Activated CD4-positive, alpha-beta memory T cell treated with anti-CD3 and anti-CD28 coated beads, Interleukin-2, amount 10 ng/mL, durations not matched to agents 7 days and 5 days (primary cell): Measurements from ENCODE around the gene OR4F15. TPM values are rescaled to one million over a fixed set of nuclear protein-coding genes. Genes with fewer than 3 reads are reported as not detected.
"Not testable (repeated sequence)": the region's sequence is repeated elsewhere in the genome, so short reads cannot be mapped to it uniquely, and the experiment has no call there.

Source experiments
- CTCF ChIA-PET: fragments of 350-600 bp; sonication (Branson Sonifier 250); formaldehyde crosslinking; loops from one replicate; lab custom pipeline; 2021; ENCODE audit warnings: antibody characterized with exemption, inconsistent platforms; lab: Charles Lee
- POLR2A ChIA-PET: fragments of 350-600 bp; sonication (Branson Sonifier 250); formaldehyde crosslinking; loops from one replicate; lab custom pipeline; 2021; ENCODE audit warnings: antibody characterized with exemption; lab: Charles Lee
- DNase-seq: peaks from one replicate; pipeline ENCODE4 v3.0.0-alpha.2; 2020
- H3K27ac Mint-ChIP-seq: one replicate; pipeline ENCODE4 v1.8.0; 2021; ENCODE audit warnings: mild to moderate bottlenecking, mixed read lengths
- H3K27me3 Mint-ChIP-seq: one replicate; pipeline ENCODE4 v1.8.0; 2021; ENCODE audit warnings: mixed read lengths
- H3K36me3 Mint-ChIP-seq: one replicate; pipeline ENCODE4 v1.8.0; 2021; ENCODE audit warnings: low read depth, mixed read lengths
- H3K4me1 Mint-ChIP-seq: one replicate; pipeline ENCODE4 v1.8.0; 2021; ENCODE audit warnings: mixed read lengths
- H3K4me3 Mint-ChIP-seq: one replicate; pipeline ENCODE4 v1.8.0; 2021; ENCODE audit warnings: mild to moderate bottlenecking, mixed read lengths
- H3K9me3 Mint-ChIP-seq: one replicate; pipeline ENCODE4 v1.8.0; 2021; ENCODE audit warnings: mixed read lengths
- total RNA-seq, 2 experiments: library from RNA; stranded (reverse); gene quantifications; one replicate each; pipeline ENCODE4 v1.2.3, GENCODE V29; 2021

The OR4F15 gene, protein sequence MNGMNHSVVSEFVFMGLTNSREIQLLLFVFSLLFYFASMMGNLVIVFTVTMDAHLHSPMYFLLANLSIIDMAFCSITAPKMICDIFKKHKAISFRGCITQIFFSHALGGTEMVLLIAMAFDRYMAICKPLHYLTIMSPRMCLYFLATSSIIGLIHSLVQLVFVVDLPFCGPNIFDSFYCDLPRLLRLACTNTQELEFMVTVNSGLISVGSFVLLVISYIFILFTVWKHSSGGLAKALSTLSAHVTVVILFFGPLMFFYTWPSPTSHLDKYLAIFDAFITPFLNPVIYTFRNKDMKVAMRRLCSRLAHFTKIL
- not detected for total RNA-seq

DNA sequence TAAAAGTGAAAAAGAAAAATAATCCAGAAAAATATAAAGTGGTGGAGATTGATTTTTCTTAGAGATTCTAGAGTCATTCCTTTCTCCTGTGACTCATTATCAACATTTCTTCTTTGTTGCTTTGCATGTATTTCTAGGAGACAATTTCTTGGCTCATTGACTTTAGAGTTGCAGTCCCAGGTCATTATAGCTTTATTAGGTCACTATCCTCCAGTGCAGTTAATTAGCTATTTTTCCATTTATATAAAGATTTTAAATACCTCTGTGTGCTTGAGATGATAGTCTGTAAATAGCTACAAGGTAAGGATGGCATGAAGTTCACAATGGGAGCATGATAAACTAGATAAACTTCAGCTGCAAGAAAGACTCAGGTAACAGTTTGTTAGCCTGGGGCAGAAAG is at the start of gene OR4F15:
Gene OR4F15 (plus strand): TSS at position 301 of the 400 bp plus-strand sequence. CDS start 5,985 bp downstream, outside the sequence.
- Mint-ChIP-seq H3K4me1 (no peaks in the 10 kb centered on the region), H3K4me3 (no peak within 1 kb of the TSS), H3K27me3 (peaks cover 3% of the 10 kb centered on the region), H3K9me3 (no peaks in the 10 kb centered on the region), H3K27ac (no peak within 1 kb of the TSS), H3K36me3 (no peaks in the 10 kb centered on the region)
- POLR2A ChIA-PET: no interaction called here
- CTCF ChIA-PET: no interaction called here
- no peak for DNase-seq

DNA sequence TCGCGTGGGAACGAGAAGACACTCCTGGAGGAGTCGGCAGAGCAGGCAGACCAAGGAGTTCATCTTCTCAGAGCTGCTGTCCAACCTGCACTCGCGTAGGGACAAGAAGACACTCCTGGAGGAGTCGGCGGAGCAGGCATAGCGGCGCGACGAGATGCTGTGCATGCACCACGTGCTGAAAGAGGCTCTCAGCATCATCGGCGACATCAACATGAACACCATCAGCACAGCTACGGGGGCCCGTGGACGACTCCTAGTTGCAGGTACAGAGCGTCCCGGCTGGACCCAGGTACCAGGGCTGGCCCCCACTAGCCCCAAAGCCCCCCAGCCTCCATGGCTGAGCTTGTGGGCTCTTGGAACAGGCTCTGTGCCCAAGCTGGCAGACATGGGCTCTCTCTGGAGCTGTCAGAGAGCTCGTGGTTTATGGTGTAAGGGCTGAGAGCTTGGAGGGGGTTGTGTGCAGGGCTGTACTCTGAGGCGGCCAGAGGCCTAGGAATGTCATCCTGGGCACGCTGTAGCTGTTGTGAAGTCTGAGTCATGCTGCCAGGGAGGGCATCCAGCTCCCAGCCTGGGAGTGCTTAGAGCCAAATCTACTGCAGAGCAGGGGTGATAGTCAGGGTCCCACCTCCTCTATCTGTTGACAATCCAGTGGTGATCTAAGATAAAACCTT is 47.2 kb upstream of the OR4F15 start:
- H3K9me3 Mint-ChIP-seq, DNase-seq, H3K27me3 Mint-ChIP-seq, H3K27ac Mint-ChIP-seq, CTCF ChIA-PET, H3K36me3 Mint-ChIP-seq, H3K4me1 Mint-ChIP-seq, H3K4me3 Mint-ChIP-seq, POLR2A ChIA-PET: not testable (repeated sequence)

DNA sequence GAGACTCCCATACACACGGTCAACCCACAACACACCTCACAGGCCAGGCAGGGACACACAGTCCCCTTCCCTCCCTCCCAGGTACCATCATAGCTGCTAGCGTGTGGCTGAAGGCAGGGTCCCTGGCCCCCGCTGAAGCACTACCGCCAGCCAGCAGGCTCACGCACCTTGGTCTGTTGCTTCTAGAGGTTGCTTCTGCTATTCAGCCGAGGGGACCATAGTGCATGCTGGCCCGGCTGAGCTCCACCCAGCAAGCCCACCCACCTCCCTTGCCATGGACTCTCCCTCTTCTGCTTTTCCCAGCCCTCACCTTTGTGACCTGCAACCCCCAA is 46.7 kb upstream of the OR4F15 start:
- H3K4me1 Mint-ChIP-seq, POLR2A ChIA-PET, H3K27ac Mint-ChIP-seq, H3K36me3 Mint-ChIP-seq, DNase-seq, CTCF ChIA-PET, H3K27me3 Mint-ChIP-seq, H3K9me3 Mint-ChIP-seq, H3K4me3 Mint-ChIP-seq: not testable (repeated sequence)

DNA sequence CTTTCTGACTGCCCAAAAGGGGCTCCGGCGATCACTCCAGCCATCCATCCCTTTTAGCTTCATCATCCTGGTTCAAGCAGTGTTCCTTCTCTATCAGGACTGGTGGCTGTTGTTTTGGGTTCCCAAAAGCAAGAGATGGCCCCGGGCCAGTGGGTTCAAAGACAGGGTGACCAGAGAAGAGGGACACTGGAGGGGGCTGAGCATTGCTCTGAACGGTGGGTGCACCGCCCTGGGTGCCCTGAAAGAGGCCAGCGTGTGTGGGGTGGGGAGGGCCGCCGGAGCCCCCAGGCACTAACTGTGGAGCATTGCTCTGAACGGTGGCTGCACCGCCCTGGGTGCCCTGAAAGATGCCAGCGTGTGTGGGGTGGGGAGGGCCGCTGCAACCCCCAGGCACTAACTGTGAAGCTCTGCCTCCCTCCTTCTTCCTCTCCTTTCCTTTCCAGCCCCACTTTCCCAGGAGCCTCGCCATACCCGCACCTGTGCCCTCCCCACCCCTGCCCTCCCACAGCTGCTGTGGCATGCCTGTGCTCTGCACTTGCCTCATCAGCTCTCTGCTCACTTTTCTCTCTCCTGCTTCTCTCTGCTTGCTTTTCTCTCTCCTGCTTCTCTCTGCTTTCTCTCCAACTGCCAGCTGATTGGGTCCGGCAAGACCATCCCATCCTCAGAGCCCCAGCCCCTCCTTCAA is 46.1 kb upstream of the OR4F15 start:
- ChIA-PET POLR2A (no interaction called here), CTCF (no interaction called here)
- DNase-seq: no peak
- H3K4me1 Mint-ChIP-seq: no peaks in the 10 kb centered on the region
- no peaks in the 10 kb centered on the region for H3K9me3 Mint-ChIP-seq
- no peak overlapping the region for H3K27ac Mint-ChIP-seq
- H3K36me3 Mint-ChIP-seq: peaks cover 3% of the 10 kb centered on the region
- no peaks in the 10 kb centered on the region for H3K27me3 Mint-ChIP-seq
- H3K4me3 Mint-ChIP-seq: no peak overlapping the region

DNA sequence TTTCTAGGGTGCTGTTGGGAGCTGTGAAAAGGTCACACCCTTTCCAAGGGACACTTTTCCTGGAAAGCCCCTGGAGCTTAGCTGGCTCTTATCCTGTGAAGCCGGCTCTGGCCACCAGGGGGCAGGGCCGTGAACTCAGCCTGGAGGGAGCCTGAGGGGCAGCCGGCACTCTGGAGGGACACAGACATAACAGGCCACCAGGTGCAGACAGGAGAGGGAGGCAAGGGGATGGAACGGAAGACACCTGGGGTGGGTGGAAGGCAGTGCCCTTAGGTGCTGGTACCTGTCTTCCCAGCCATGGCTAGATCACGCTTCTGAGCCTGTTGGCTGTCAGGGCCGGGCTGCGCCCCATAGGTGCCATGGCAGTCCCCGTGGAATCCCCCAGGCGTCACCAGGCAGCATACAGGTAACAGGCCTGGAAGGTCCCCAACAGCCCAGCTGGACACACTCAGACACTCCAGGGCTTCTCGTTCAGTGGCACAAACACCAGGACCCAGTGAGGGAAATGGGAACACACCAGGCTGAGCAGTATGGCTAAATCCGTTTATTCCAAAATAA is 44.8 kb upstream of the OR4F15 start:
- H3K27ac Mint-ChIP-seq, H3K27me3 Mint-ChIP-seq, H3K36me3 Mint-ChIP-seq, DNase-seq, H3K4me3 Mint-ChIP-seq, CTCF ChIA-PET, H3K9me3 Mint-ChIP-seq, H3K4me1 Mint-ChIP-seq, POLR2A ChIA-PET: not testable (repeated sequence)

DNA sequence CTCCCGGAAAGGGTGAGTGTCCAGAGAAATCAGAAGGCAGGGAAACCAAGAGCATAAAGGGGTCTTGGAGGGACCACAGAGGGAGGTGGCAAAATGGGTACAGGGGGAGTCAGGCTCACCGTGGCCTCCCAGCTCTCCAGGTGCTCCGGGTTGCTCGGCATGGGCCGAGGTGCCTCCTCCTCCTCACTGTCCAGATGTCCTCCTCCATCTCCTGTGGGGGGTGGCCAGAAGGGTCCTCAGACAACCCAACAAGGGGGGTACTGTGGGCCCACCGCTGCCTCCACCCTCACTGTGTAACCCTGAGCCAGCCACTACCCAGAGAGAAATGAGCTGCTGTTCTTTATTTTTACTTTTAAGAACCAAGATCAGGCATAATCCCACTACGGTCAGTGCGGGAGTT is 39.1 kb upstream of the OR4F15 start:
- H3K36me3 Mint-ChIP-seq: no peaks in the 10 kb centered on the region
- no peaks in the 10 kb centered on the region for H3K9me3 Mint-ChIP-seq
- no peaks in the 10 kb centered on the region for H3K4me1 Mint-ChIP-seq
- ChIA-PET POLR2A (no interaction called here), CTCF (no interaction called here)
- H3K27me3 Mint-ChIP-seq: no peaks in the 10 kb centered on the region
- H3K4me3 Mint-ChIP-seq: no peak overlapping the region
- no peak for DNase-seq
- H3K27ac Mint-ChIP-seq: no peak overlapping the region

DNA sequence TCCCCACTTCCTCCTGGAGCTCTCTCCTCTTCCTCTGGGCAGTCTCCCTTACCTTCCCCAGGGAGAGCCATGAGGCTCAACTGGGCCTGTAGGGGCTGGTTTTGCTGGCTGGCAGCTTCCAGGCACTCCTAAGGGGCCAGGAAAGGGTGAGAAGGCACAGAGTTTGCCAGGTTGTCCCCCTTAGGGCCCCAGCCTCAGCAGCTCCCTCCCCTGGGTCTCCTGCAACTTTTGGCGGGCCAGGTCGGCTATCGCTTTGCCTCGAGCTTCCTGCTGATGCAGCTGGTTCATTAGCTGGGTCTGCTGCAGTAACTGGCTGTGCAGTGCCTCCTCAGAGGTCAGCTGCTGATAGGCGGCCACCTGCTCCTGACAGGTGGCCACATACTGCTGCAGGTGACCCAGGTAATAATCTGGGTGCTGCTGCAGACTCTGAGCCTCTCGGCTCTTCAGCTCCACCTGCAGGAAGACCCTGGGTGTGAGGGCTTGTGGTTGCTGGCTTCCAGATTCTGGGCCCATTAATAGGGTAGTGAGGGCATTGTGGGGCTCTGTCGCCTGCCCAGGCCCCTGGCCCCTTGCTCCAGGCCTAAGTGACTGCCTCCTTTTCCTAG is 38.4 kb upstream of the OR4F15 start:
- DNase-seq: peak; percentile 26
- POLR2A ChIA-PET: no interaction called here
- no peak overlapping the region for H3K27ac Mint-ChIP-seq
- H3K9me3 Mint-ChIP-seq: no peaks in the 10 kb centered on the region
- H3K4me3 Mint-ChIP-seq: no peak overlapping the region
- CTCF ChIA-PET: no interaction called here
- no peaks in the 10 kb centered on the region for H3K36me3 Mint-ChIP-seq
- no peaks in the 10 kb centered on the region for H3K4me1 Mint-ChIP-seq
- no peaks in the 10 kb centered on the region for H3K27me3 Mint-ChIP-seq

DNA sequence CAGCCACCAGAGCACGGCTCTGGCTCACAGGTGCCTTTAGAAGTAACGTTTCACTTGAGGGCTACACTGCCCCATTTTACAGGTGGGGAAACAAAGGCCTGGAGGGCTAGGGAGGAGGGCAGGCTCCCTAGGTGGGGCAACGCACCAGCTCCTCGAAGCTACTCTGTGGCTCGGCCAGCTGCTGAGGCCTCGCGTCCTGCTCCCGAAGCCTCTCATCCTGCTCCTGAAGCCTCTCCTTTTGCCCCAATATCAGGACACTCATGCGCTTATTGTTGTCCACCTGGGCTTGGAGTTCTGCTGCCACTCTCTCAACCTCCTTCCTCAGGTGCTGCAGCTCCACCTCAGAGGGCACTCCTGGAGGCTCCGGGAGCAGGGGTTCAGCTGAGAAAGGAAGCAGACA is 36.9 kb upstream of the OR4F15 start:
- H3K27ac Mint-ChIP-seq: no peak overlapping the region
- H3K27me3 Mint-ChIP-seq: no peaks in the 10 kb centered on the region
- H3K4me3 Mint-ChIP-seq: no peak overlapping the region
- POLR2A ChIA-PET: no interaction called here
- H3K9me3 Mint-ChIP-seq: no peaks in the 10 kb centered on the region
- no peak for DNase-seq
- CTCF ChIA-PET: interaction anchor here (1.5 kb wide), 1 partner anchor 274 kb away, joined by 4 read pairs; no protein-coding TSS in a partner anchor
- H3K4me1 Mint-ChIP-seq: no peaks in the 10 kb centered on the region
- H3K36me3 Mint-ChIP-seq: no peaks in the 10 kb centered on the region

DNA sequence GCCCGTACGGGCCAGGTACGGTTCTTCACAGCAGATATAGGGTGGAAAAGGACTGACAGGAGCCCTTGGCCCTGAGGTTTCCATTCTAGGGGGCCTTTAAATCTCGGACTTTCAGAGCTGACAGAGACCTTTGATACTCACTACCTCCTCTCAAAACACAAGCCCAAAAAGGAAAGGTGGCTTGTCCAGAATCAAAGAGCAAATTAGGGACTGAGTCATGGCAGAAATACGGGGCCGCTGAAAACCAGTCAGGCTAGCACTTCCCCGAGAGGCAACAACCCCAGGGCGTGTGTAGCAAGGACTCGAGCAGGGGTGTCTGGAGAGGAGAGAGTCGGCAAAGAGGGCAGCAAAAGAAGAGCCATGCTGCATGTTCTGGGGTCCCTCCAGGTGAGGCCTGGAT is 33.4 kb upstream of the OR4F15 start:
- H3K4me3 Mint-ChIP-seq, H3K36me3 Mint-ChIP-seq, H3K9me3 Mint-ChIP-seq, DNase-seq, H3K4me1 Mint-ChIP-seq, H3K27ac Mint-ChIP-seq, H3K27me3 Mint-ChIP-seq, CTCF ChIA-PET, POLR2A ChIA-PET: not testable (repeated sequence)

DNA sequence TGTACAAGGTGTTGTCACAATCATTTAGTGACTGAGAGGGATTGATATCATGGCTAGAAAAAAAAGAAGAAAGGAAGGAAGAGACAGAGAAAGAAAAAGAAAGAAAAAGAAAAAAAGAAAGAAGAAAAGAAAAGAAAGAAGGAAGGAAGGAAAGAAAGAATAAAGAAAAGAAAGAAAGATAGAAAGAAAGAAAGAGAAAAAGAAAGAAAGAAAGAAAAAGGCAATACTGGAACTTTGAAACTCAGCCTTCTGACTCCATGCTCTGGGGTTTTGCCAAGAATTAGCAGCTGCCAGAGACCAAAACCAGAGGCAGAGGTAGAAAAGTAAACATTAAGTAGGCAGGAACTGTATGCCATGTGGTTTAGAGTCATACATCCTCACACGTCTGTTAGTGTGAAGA is 31.8 kb upstream of the OR4F15 start:
- H3K9me3 Mint-ChIP-seq, CTCF ChIA-PET, H3K4me3 Mint-ChIP-seq, H3K36me3 Mint-ChIP-seq, POLR2A ChIA-PET, H3K4me1 Mint-ChIP-seq, H3K27me3 Mint-ChIP-seq, DNase-seq, H3K27ac Mint-ChIP-seq: not testable (repeated sequence)

DNA sequence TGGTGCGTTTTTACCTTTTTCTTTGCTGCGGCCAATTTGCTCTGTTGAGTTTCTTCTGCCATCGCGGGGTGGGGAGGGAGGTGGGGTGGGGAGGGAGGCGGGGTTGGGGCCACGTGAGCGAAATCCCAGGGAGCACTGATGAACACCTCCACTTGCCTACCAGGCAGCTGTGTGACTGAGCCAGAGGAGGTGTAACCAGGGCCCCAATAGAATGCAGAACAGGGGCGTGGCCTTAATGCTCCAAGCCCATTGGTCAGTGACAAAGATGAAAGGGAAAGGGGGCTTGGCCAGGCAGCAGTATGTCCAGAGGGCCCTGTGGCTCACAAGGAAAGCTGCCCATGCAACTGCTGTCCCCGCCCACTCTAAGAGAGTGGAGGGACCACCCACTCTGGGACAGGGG is 30.1 kb upstream of the OR4F15 start:
- H3K27me3 Mint-ChIP-seq: peaks cover 12% of the 10 kb centered on the region
- no peak overlapping the region for H3K27ac Mint-ChIP-seq
- CTCF ChIA-PET: no interaction called here
- POLR2A ChIA-PET: no interaction called here
- DNase-seq: no peak
- no peaks in the 10 kb centered on the region for H3K9me3 Mint-ChIP-seq
- no peak overlapping the region for H3K4me3 Mint-ChIP-seq
- H3K36me3 Mint-ChIP-seq: no peaks in the 10 kb centered on the region
- H3K4me1 Mint-ChIP-seq: no peaks in the 10 kb centered on the region

DNA sequence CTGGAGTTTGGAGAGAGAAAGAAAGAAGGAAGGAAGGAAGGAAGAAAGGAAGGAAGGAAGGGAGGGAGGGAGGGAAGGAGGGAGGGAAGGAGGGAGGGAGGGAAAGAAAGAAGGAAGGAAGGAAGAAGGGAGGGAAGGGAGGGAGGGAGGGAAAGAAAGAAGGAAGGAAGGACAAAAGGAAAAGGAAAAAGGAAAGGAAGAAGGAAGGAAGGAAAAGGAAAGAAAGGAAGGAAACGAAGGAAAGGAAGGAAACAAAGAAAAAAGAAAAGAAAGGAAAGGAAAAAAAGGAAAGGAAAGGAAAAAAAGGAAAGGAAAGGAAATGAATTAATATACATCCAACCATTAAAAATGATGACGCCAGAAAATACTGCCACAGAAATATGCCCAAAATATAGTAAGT is 27.4 kb upstream of the OR4F15 start:
- Mint-ChIP-seq H3K4me1 (no peaks in the 10 kb centered on the region), H3K4me3 (no peak overlapping the region), H3K9me3 (no peaks in the 10 kb centered on the region), H3K36me3 (no peaks in the 10 kb centered on the region), H3K27ac (no peak overlapping the region), H3K27me3 (peaks cover 15% of the 10 kb centered on the region)
- CTCF ChIA-PET: no interaction called here
- no peak for DNase-seq
- POLR2A ChIA-PET: no interaction called here

DNA sequence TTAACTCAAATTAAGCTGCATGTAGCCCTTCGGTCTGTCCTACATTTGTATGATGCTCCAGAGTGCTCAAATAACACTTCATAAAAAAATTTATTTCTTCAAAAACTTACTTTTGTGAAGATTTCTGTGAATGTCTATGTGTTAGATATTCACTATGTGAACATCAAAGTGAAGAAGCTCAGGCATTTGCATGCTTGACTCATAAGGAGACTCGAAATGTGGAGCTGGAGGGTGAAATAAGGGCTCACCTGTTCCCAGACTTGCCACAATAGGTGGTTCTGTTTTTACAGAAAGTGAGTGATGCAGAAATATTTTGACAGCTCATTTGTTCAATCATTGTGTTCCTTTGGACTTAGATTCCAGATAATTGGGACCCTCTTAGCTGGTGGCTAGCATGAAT is 25.6 kb upstream of the OR4F15 start:
- DNase-seq, H3K9me3 Mint-ChIP-seq, CTCF ChIA-PET, H3K4me3 Mint-ChIP-seq, H3K27ac Mint-ChIP-seq, POLR2A ChIA-PET, H3K4me1 Mint-ChIP-seq, H3K36me3 Mint-ChIP-seq: not testable (repeated sequence)
- H3K27me3 Mint-ChIP-seq: peaks cover 12% of the 10 kb centered on the region
